Measurements from ENCODE around the gene SURF1. TPM values are rescaled to one million over a fixed set of nuclear protein-coding genes. Genes with fewer than 3 reads are reported as not detected.
A peak's percentile ranks its signal among the peaks of the same experiment; 100 is the strongest.
"Not testable (repeated sequence)": the region's sequence is repeated elsewhere in the genome, so short reads cannot be mapped to it uniquely, and the experiment has no call there.

Gene SURF1, protein sequence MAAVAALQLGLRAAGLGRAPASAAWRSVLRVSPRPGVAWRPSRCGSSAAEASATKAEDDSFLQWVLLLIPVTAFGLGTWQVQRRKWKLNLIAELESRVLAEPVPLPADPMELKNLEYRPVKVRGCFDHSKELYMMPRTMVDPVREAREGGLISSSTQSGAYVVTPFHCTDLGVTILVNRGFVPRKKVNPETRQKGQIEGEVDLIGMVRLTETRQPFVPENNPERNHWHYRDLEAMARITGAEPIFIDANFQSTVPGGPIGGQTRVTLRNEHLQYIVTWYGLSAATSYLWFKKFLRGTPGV
- total RNA-seq = 10 to 100 TPM; 27.7 to 30.2 TPM
- long read RNA-seq, donor 1, transcript SURF1-204 (5 exons, 931 nt) = minor isoform, 6 of 18 reads
- long read RNA-seq, donor 1, transcript SURF1-201 (9 exons, 1,093 nt) = major isoform, 8 of 18 reads
- long read RNA-seq, donor 1, partial matches to known transcripts = 2 of 18 reads
- long read RNA-seq, donor 1, other reads (novel, unspliced or antisense) = 2 of 18 reads
- long read RNA-seq, donor 2, transcript SURF1-201 (9 exons, 1,093 nt) = major isoform, 15 of 30 reads
- long read RNA-seq, donor 2, partial matches to known transcripts = 2 of 30 reads
- long read RNA-seq, donor 2, other reads (novel, unspliced or antisense) = 9 of 30 reads

DNA sequence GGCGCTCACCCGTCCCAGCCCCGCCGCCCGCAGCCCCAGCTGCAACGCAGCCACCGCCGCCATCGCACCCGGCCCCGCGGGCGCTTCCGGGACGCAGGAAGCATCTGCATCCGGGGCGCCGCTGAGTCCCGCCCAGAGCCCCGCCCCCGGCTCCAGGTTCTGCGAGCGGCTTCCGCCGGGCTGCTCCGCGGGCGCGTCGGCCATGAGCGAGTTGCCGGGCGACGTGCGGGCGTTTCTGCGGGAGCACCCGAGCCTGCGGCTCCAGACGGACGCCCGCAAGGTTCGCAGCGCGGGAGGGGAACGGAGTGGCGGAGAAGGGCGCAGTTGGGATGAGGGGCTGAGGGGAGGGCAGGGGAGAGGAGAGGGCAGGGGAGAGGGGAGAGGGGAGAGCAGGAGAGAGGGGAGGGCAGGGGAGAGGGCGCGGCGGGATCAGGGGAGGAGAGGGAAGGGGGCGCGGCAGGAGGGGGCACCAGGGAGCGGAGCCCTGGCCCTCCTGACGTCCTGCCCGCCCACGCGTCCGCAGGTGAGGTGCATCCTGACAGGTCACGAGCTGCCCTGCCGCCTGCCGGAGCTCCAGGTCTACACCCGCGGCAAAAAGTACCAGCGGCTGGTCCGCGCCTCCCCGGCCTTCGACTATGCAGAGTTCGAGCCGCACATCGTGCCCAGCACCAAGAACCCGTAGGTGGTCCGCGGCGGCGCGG lies at the start of gene SURF1, which contains the start of gene SURF2:
SURF1 (minus strand) TSS at position 97 of the 701 bp plus-strand sequence; CDS start at position 63, 34 bp downstream.
SURF2 (plus strand) TSS at position 160 of the 701 bp plus-strand sequence; CDS start at position 203, 43 bp downstream.
- DNase-seq (ENCODE audit: low spot score) = peak; percentile 96
- intact Hi-C loops (cut with DNase I) = no loop called here

DNA sequence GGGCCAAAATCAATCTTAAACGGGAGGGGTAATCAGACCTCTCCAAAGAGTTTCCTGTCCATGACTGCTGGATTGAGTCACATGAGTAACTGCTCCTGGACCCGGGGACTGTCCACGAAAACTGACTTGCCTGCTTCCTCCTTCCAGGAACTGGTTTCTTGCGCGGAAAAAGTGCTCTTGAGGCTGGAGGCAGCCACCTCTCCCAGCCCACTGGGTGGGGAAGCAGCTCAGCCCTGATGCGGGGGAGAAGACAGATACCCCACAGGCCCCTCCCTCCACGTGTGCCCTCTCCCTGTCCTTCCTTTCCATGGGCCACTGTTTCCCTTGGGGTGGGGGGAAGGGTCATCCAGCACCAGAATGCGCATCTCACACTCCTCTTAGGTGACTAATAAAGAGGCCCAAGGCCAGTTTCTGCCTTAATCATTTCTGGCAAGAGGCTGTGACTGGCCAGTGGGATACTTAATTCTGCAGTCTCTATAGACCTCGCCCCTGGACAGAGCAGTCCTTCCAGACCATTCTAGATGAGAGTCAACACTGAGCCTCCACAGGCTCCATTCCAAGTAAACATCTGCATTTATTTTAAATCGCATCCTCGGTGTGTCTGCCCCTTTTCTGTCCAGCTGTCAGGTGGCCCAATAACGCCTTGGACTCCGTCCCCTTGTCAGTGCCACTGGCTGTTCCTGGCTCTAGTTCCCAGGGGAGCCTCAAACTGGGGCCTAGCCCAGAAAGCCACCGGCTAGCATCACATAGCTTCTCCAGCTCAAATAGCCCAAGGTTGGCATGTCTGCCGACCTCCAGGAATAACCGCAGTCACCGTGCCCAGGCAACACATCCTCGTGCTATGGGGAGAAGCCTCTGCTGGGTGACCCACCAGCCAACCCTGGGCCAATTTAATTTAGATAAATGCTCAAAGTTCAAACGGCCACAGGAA lies 49.5 kb upstream of the SURF1 start:
- no peak for DNase-seq (ENCODE audit: low spot score)
- intact Hi-C loops (cut with DNase I) = loop anchor here (2.0 to 5.0 kb wide), 2 partner anchors 82 to 83 kb away; no protein-coding TSS in a partner anchor

DNA sequence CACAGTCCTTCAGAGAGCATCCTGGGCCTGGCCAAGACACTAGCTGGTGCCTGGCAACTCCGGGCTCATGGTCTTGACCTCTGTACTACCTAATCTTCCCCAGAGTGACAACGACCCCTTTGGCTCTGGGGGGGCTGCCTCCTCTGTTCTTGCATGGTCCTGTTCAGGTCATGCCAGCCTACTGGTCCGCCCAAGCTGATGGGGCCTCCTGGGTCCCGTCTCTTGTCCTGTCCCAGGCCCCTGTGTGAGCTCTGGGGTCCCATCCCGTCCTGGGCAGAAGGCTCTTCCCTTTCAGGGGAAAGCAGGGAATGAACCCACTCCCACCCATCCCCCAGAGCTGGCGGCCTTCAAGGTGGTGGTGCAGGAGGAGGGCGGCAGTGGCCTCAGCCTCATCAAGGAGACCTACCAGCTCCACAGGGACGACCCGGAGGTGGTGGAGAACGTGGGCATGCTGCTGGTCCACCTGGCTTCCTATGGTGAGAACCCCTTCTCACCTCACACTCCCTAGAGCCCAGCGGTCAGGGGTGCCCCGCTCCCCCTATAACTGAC lies 48.2 kb upstream of the SURF1 start:
- DNase-seq (ENCODE audit: low spot score) = no peak
- intact Hi-C loops (cut with DNase I) = loop anchor here (2.0 to 5.0 kb wide), 2 partner anchors 83 to 84 kb away; no protein-coding TSS in a partner anchor

DNA sequence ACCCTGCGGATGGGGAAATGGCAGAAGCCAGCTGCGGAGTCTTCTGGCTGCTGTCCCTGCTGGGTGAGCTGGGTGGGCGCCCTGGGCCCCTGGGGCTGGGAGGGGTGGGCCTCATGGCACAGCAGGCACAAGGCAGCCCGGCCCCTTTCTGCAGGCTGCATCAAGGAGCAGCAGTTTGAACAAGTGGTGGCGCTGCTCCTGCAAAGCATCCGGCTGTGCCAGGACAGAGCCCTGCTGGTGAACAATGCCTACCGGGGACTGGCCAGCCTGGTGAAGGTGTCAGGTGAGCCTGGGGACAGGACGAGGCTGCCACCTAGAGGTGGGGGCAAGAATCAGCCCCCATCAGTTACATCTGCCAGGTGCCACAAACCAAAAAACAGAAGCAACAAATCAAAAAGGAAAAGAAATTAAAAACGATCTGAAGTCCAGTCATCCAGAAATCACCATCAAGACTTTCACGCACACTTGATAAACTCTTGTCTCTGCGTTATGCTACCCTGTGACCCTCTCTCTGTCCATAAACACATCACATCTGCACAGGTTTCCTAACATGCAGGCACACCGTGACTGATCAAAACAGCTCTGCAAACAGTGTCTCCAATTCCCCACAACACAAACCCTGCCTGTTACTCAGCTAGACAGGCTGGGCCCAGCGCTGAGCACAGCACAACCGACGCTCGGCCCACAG lies 47.6 kb upstream of the SURF1 start:
- no peak for DNase-seq (ENCODE audit: low spot score)
- intact Hi-C loops (cut with DNase I) = loop anchor here in 1 of 2 donors (2.0 kb wide), 1 partner anchor 85 kb away; no protein-coding TSS in a partner anchor

DNA sequence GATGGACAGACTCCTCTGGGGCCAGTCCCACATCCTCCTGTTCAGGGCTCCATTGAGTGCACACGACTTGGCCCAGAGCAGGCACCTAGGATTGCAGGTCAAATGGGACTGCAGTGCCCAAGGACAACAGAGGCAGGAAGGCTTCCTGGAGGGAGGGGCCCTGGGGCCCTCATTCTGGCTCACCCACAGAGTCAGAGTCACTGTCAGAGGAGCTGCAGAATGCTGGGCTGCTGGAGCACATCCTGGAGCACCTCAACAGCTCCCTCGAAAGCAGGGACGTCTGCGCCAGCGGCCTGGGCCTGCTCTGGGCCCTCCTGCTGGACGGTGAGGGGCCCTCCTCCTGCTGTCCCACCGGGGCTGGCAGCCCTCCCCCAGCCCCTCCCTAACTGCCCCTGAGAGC lies 46.4 kb upstream of the SURF1 start:
- intact Hi-C loops (cut with DNase I) = no loop called here
- DNase-seq (ENCODE audit: low spot score) = no peak

DNA sequence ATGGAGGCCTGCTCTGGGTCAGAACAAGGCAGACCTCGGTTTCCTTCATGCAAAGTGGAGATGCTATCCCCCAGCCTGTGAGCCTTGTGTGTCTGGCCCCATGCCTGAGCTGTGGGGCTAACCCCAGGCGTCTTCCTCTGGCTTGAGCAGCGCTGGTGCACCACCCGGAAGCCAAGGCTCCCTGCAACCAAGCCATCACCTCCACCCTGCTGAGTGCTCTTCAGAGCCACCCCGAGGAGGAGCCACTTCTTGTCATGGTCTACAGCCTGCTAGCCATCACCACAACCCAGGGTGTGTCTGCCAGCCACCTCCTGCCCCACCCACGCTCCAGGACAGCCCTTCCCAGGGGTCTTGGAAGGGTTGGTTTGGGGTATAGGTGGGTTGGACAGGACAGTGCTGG lies 45.3 kb upstream of the SURF1 start:
- intact Hi-C loops (cut with DNase I) = no loop called here

DNA sequence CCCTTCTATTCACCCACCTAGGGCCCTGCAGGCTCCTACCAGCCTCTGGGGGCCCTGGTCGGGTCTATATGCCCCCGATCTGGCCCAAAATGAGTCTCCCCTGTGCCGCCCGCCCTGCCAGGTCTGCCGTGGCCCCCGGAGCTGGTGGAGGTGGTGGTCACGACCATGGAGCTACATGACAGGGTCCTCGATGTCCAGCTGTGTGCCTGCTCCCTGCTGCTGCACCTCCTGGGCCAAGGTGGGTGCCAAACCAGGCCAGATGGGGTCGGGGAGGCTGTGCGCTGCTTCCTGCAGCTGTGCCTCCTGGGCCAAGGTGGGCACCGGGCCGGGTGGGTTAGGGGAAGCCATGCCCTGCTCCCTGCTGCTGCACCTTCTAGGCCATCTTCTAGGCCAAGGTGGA lies 44.0 kb upstream of the SURF1 start:
- intact Hi-C loops (cut with DNase I) = no loop called here
- DNase-seq (ENCODE audit: low spot score) = no peak

More for the DNA sequence above, 45.3 kb upstream of the SURF1 start:
- no peak for DNase-seq (ENCODE audit: low spot score)

DNA sequence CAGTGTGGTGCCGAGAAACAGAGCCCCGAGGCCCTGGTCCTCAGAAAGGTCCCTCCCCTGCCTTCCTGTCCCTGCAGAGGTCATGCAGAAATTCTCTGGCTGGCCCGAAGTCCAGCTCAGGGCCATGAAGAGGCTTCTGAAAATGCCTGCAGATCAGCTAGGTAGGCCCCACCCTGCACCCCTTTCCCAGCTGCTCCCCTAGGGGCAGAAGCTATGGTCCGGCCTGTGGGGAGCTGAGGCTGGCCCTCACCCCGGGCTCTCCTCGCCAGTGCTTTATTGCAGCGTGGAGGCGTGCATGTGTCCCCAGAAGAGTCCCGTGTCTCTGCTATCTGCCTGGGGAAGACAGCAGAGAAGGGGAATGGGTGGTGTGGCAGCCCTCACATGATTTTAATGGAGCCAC lies 41.6 kb upstream of the SURF1 start:
- DNase-seq (ENCODE audit: low spot score) = no peak
- intact Hi-C loops (cut with DNase I) = no loop called here

DNA sequence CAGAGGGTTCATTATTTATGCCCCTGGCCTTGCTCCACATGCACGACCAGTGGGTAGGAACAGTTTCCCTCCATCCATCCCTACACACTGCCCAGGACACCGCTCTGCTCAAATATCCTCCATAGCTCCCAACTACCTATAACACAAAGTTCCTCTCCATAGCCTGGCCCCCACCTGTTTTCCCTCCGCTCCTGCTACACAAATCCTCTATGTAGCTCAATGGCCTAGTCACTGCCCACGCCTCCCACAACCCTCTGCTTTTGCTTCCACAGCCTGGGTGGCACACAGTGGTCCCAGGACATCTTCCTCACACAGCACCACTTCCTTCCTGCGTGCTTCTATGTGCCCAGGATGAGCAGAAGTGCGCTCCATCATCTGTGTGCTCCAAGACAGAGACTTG lies 41.1 kb upstream of the SURF1 start:
- intact Hi-C loops (cut with DNase I) = no loop called here
- DNase-seq (ENCODE audit: low spot score) = no peak

DNA sequence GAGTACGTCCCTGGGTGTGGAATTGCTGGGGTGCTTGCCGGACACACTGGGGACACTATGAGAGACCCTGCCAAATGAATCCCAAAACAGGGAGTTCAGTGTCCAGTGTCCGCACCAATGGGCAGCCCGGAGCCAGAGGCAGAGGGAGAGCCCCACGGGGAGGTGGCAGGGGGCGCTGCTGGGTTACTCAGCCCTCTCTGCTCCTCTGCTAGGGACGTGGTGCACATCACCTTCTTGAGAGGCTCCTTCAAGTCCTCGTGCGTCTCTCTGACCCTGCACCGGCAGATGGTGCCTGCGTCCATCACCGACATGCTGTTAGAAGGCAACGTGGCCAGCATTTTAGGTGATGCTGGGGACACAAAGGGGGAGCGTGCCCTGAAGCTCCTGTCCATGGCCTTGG lies 40.7 kb upstream of the SURF1 start:
- intact Hi-C loops (cut with DNase I) = no loop called here

DNA sequence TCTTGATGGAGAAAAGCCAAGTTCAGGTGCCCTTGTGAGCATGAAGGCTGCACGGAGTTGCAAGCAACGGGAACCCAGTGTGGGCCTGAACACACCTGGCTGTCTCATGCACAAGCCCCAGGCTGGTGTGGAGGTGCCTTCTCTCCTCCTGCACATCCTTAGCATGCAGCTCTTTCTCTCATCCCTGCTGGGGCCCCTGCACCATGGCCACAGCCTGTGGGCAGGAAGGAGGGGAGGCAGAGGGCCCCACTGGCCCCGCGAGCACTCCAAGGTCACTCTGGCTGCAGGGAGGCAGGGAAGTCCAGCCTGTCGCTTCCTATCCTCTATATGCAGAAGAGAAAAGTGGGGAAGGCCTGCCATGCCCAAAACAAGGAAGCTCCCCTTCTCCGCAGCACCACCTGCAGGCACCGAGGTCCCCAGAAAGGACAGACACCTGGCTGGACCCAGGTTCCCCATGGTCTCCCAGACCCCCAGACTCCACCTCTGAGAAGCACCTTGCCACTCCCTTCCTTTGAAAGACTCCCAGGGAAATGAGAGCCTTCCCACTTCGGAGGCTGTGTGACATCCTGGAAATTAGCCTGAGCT lies 38.5 kb upstream of the SURF1 start:
- intact Hi-C loops (cut with DNase I) = no loop called here
- no peak for DNase-seq (ENCODE audit: low spot score)

More for the DNA sequence above, 40.7 kb upstream of the SURF1 start:
- no peak for DNase-seq (ENCODE audit: low spot score)

DNA sequence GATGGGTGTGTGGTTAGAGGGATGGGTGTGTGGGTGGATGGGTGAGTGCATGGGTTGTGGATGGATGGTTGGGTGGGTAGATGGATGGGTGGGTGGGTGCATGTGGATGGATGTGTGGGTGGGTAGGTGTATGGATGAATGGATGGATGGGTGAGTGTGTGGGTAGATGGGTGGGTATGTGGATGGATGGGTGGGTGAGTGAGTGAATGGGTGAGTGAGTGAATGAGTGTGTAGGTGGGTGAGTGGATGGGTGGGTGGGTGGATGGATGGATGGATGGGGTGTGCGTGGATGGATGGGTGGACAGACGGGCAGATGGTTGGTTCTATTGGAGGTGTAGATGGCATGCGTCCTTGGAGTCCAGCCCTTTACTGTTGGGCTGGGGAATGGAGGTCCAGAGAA lies 37.1 kb upstream of the SURF1 start:
- intact Hi-C loops (cut with DNase I) = no loop called here
- no peak for DNase-seq (ENCODE audit: low spot score)

DNA sequence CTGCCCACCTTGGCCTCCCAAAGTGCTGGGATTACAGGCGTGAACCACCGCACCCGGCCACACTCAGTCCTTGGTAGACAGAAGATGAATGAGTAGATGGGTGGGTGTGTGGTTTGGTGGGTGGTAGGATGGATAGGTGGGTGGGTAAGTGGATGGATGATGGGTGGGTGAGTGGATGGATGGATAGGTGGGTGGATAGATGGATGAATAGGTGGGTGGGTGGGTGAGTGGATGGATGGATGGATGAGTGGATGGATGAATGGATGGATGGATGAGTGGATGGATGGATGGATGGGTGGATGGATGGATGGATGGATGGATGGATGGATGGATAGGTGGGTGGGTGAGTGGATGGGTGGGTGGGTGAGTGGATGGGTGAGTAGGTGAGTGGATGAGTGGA lies 36.0 kb upstream of the SURF1 start:
- intact Hi-C loops (cut with DNase I) = loop anchor here in 1 of 2 donors (1.0 kb wide), 1 partner anchor 44 kb away; no protein-coding TSS in a partner anchor
- DNase-seq (ENCODE audit: low spot score) = not testable (repeated sequence)

DNA sequence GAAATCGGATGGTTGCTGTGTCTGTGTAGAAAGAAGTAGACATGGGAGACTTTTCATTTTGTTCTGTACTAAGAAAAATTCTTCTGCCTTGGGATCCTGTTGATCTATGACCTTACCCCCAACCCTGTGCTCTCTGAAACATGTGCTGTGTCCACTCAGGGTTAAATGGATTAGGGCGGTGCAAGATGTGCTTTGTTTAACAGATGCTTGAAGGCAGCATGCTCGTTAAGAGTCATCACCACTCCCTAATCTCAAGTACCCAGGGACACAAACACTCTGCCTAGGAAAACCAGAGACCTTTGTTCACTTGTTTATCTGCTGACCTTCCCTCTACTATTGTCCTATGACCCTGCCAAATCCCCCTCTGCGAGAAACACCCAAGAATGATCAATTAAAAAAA lies 35.2 kb upstream of the SURF1 start:
- intact Hi-C loops (cut with DNase I); DNase-seq (ENCODE audit: low spot score): not testable (repeated sequence)

DNA sequence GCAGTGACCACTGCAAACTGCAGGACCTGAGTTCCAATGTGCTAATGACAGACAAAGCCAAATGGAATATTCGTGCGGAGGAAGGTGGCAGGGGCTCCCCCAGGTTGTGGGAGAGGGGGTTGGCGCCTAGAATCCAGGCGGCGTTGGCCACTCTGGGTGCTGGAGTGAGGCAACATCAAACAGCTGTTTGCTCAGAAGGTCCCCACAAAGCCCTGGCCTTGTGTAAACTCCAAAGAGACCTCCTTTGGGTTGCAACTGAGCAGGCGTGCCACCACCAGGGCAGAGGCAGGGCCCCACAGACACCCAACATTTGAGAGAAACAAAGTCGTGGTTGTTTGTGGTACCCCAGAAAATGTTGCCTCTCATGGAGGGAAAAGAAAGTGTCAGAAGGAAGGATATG lies 34.4 kb upstream of the SURF1 start:
- intact Hi-C loops (cut with DNase I) = no loop called here
- DNase-seq (ENCODE audit: low spot score) = no peak

DNA sequence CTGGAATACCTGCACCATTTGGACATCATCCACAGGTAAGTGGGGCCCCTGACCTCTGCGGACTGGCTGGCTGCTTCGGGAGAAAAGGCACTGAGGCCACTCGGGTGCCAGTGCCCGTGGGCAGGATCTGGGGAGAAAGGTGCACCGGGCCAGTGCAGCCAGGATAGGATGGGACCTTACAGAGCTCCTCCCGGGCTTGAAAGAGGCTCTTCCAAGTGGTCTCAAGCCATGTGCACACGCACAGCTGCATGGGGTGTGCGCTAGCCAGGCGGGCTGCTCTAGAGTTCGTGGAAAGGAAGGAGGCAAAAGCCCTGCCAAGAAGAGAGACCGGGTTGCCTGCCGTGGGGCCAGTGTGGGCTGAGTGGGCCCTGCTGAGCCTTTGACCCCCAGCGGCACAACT lies 33.3 kb upstream of the SURF1 start:
- intact Hi-C loops (cut with DNase I) = no loop called here
- DNase-seq (ENCODE audit: low spot score) = no peak

DNA sequence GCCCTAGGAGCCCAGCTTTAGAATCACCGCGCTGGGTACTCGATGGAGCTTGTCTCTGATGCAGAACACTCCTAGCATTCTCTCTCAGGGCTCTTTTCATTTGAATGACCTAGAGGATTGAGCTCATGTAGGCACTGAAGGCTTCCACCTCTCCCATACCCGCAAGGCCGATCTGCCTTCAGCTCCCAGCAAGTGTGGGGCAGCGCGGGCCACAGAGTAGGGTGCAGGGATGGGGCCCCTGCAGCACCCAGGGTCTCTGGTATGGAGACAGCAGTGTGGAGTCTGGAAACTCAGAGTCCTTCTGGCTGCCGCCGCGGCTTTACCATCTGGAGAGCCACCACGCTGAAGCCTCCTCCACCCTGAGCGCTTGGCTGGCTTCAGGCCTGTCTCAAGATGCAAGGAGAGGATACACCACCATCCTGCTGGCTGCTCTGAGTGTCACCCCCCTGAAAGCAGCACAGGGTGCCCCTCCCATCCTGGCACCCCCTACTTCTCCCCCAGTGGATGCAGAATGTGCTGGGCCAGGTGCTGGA lies 32.8 kb upstream of the SURF1 start:
- intact Hi-C loops (cut with DNase I) = no loop called here

More for the DNA sequence above, 32.8 kb upstream of the SURF1 start:
- no peak for DNase-seq (ENCODE audit: low spot score)

All from posterior vena cava (tissue), 2 donors.